ENCODE results near the gene PORCN.

GRCh38 chrX:48493890-48494364, 14.9 kb upstream of the PORCN start:
- TF ChIP-seq POLR2A (IDR thresholded peaks at IDR 0.05): no peak
- no peak for TF ChIP-seq CTCF (IDR thresholded peaks at IDR 0.05)
- no peak for TF ChIP-seq POLR2AphosphoS5 (IDR thresholded peaks at IDR 0.05)

Data from sigmoid colon (tissue), 4 donors.